B cell (primary cell): ENCODE data around the gene TNFRSF1A. TPM values are rescaled to one million over a fixed set of nuclear protein-coding genes. Genes with fewer than 3 reads are reported as not detected.

Experiments
- ATAC-seq: fragments of 200-7000 bp; cut with Tn5 transposase; one replicate; pipeline ENCODE4 v1.10.0; 2021; ENCODE audit warnings: low read depth, mild to moderate bottlenecking, moderate number of reproducible peaks, moderate library complexity
- CTCF ChIA-PET: fragments of 350-600 bp; sonication (Branson Sonifier 250); formaldehyde crosslinking; loops from one replicate; lab custom pipeline; 2021; ENCODE audit warnings: antibody characterized with exemption, inconsistent platforms; lab: Charles Lee
- POLR2A ChIA-PET: fragments of 350-600 bp; sonication (Branson Sonifier 250); formaldehyde crosslinking; loops from one replicate; lab custom pipeline; 2021; ENCODE audit warnings: antibody characterized with exemption; lab: Charles Lee
- DNase-seq: peaks from one replicate; pipeline ENCODE4 v3.0.0; 2013
- H2AFZ ChIP-seq: 2 replicates; pipeline ENCODE4 v1.6.1; 2012; ENCODE audit warnings: mild to moderate bottlenecking, low read depth, low read length; ENCODE audit not compliant: insufficient read depth, poor library complexity, severe bottlenecking
- H3K27ac ChIP-seq, 2 donors: 1 replicate in 1 of 2; 2 replicates in 1 of 2; pipeline ENCODE4 v1.5.1; 2012 to 2013; ENCODE audit warnings: low read length in 2 of 2, mild to moderate bottlenecking in 2 of 2, moderate library complexity in 1 of 2
- H3K27me3 ChIP-seq, 4 experiments: fragments of 200-600 bp in 1 of 4; sonication (generic) in 1 of 4; replicated peaks in 1 of 4; 1 replicate in 2 of 4; 2 replicates in 2 of 4; pipeline versions ENCODE4 v1.6.1 to v1.7.0; 2013 to 2016; ENCODE audit warnings: low read length in 3 of 4, mild to moderate bottlenecking in 2 of 4, mixed read lengths in 1 of 4, moderate library complexity in 1 of 4; ENCODE audit not compliant: insufficient read depth in 4 of 4, control insufficient read depth in 3 of 4; ENCODE audit errors: control extremely low read depth in 1 of 4
- H3K36me3 ChIP-seq, 2 experiments: replicated peaks in 1 of 2; 1 replicate in 1 of 2; 2 replicates in 1 of 2; pipeline versions ENCODE4 v1.6.1 to v1.7.1; 2013; ENCODE audit warnings: low read length in 1 of 2; ENCODE audit not compliant: insufficient read depth in 2 of 2, control insufficient read depth in 1 of 2; ENCODE audit errors: control extremely low read depth in 1 of 2, extremely low read depth in 1 of 2
- H3K4me1 ChIP-seq, 2 donors: fragments of 200-600 bp in 1 of 2; sonication (generic) in 1 of 2; 1 replicate in 1 of 2; 2 replicates in 1 of 2; pipeline versions ENCODE4 v1.5.1 to v1.6.1; 2013 to 2017; ENCODE audit warnings: low read length in 2 of 2; ENCODE audit not compliant: control insufficient read depth in 2 of 2, insufficient read depth in 2 of 2
- H3K4me2 ChIP-seq: replicated peaks from 2 replicates; pipeline ENCODE3; 2012; ENCODE audit warnings: mild to moderate bottlenecking, low read depth, low read length; ENCODE audit not compliant: poor library complexity, severe bottlenecking
- H3K4me3 ChIP-seq, 5 experiments: fragments of 200-600 bp in 1 of 5; sonication (generic) in 1 of 5; 1 replicate in 3 of 5; 2 replicates in 2 of 5; pipeline versions ENCODE4 v1.5.1 to v1.7.0; 2011 to 2016; ENCODE audit warnings: low read length in 4 of 5, mild to moderate bottlenecking in 4 of 5, low read depth in 2 of 5, control low read depth in 1 of 5, moderate library complexity in 1 of 5; ENCODE audit not compliant: insufficient read depth in 1 of 5; ENCODE audit errors: control extremely low read depth in 1 of 5, extremely low read depth in 1 of 5
- H3K79me2 ChIP-seq: fragments of 200-600 bp; sonication (generic); one replicate; pipeline ENCODE4 v1.6.0; 2016; ENCODE audit warnings: low read length; ENCODE audit not compliant: control insufficient read depth, insufficient read depth
- H3K9ac ChIP-seq: fragments of 200-600 bp; sonication (generic); 2 replicates; pipeline ENCODE4 v1.6.1; 2017; ENCODE audit warnings: mild to moderate bottlenecking, low read length, moderate library complexity
- H3K9me3 ChIP-seq, 3 donors: one replicate each; pipeline versions ENCODE4 v1.6.1 to v1.7.1; 2013; ENCODE audit warnings: low read length in 2 of 3; ENCODE audit not compliant: control insufficient read depth in 2 of 3, insufficient read depth in 1 of 3; ENCODE audit errors: control extremely low read depth in 1 of 3
- H4K20me1 ChIP-seq: 2 replicates; pipeline ENCODE4 v1.6.0; 2012; ENCODE audit warnings: mild to moderate bottlenecking, low read length; ENCODE audit not compliant: insufficient read depth, control insufficient read depth, poor library complexity, severe bottlenecking
- H3K27ac Mint-ChIP-seq: one replicate; pipeline ENCODE4 v1.8.0; 2021; ENCODE audit warnings: mixed read lengths
- H3K27me3 Mint-ChIP-seq: one replicate; pipeline ENCODE4 v1.8.0; 2021; ENCODE audit warnings: mixed read lengths
- H3K4me1 Mint-ChIP-seq: one replicate; pipeline ENCODE4 v1.8.0; 2021; ENCODE audit warnings: mixed read lengths
- H3K4me3 Mint-ChIP-seq: one replicate; pipeline ENCODE4 v1.8.0; 2021; ENCODE audit warnings: mixed read lengths
- H3K9me3 Mint-ChIP-seq: one replicate; pipeline ENCODE4 v1.8.0; 2022; ENCODE audit warnings: mixed read lengths; ENCODE audit not compliant: insufficient read depth
- CTCF ChIP-seq: fragments of 200-600 bp; IDR thresholded peaks from one replicate; pipeline ENCODE4 v1.8.0; 2022; ENCODE audit warnings: antibody characterized with exemption, mild to moderate bottlenecking
- EZH2 ChIP-seq: IDR thresholded peaks from 2 replicates; pipeline ENCODE4 v1.6.1; 2012; ENCODE audit warnings: borderline replicate concordance, low read depth, mild to moderate bottlenecking, moderate library complexity, low read length; ENCODE audit not compliant: insufficient read depth, poor library complexity, severe bottlenecking
- WGBS: methylation state at CpG from one replicate; pipeline ENCODE4 v1.1.5; 2013; ENCODE audit warnings: missing lambda C conversion rate; ENCODE audit not compliant: insufficient coverage; 5-methylcytosine and 5-hydroxymethylcytosine counted together
- intact Hi-C: fragments of 100-400 bp; cut with micrococcal nuclease; formaldehyde crosslinking; loops from one replicate; pipeline ENCODE4 v1.10.0; 2022
- polyA plus RNA-seq: library from polyadenylated mRNA; depleted of rRNA; stranded (reverse); fragments of >200 nt; gene quantifications from 2 replicates; pipeline ENCODE4 v1.2.3, GENCODE V29; 2012
- total RNA-seq, 2 donors: library from RNA; stranded (reverse); fragments of 120-200 nt in 1 of 2; gene quantifications; 1 replicate in 1 of 2; 2 replicates in 1 of 2; pipeline versions ENCODE4 v1.2.3 to v1.2.4, GENCODE V29; 2013 to 2022

The TNFRSF1A gene
- total and polyA plus RNA-seq, 2 donors (not counting 1 experiment from before 2014, with no cell fraction given): 0.59 to 1.6 TPM

GRCh38 chr12:6285063-6285477 lies 56.8 kb downstream of the TNFRSF1A start:
- Histone ChIP-seq H3K4me2 (no peak overlapping the region), H3K27me3 (peaks cover 0 to 11% (median 6%) of the 10 kb centered on the region in 4 experiments), H4K20me1 (no peaks in the 10 kb centered on the region), H3K79me2 (no peaks in the 10 kb centered on the region), H3K9ac (no peak overlapping the region), H3K36me3 (no peaks in the 10 kb centered on the region), H3K4me1 (peaks cover 0 to 5% of the 10 kb centered on the region in 2 donors), H2AFZ (no peak overlapping the region), H3K4me3 (no peak overlapping the region), H3K27ac (no peak overlapping the region), H3K9me3 (no peaks in the 10 kb centered on the region)
- CTCF ChIA-PET: interaction anchor here (0.6 to 7.5 kb wide), 17 partner anchors 10 to 296 kb away, joined by 3 to 94 read pairs (median 4); partner anchors contain the start of gene VAMP1
- Mint-ChIP-seq H3K4me3 (no peak overlapping the region), H3K4me1 (no peaks in the 10 kb centered on the region), H3K27ac (no peak overlapping the region), H3K9me3 (no peaks in the 10 kb centered on the region), H3K27me3 (peaks cover 51% of the 10 kb centered on the region)
- 0% methylated on average over 7 of the region's 8 CpGs for WGBS
- TF ChIP-seq EZH2: no peak
- TF ChIP-seq CTCF: peak; percentile 97
- DNase-seq (peak; percentile 78), ATAC-seq (peak; percentile 85)
- intact Hi-C loops: loop anchor here (1.0 to 5.0 kb wide), 3 partner anchors 90 to 252 kb away; no protein-coding TSS in a partner anchor
- POLR2A ChIA-PET: interaction anchor here (1.1 kb wide), 1 partner anchor 89 kb away, joined by 3 read pairs; no protein-coding TSS in a partner anchor

- Mint-ChIP-seq H3K4me1 (no peaks in the 10 kb centered on the region), H3K27me3 (peaks cover 59% of the 10 kb centered on the region), H3K9me3 (no peaks in the 10 kb centered on the region), H3K4me3 (no peak overlapping the region), H3K27ac (no peak overlapping the region)
- Histone ChIP-seq H3K27ac (no peak overlapping the region), H3K4me3 (no peak overlapping the region), H3K9ac (no peak overlapping the region), H3K79me2 (no peaks in the 10 kb centered on the region), H3K36me3 (no peaks in the 10 kb centered on the region), H3K27me3 (peaks cover 0 to 19% (median 13%) of the 10 kb centered on the region in 4 experiments), H3K4me2 (no peak overlapping the region), H2AFZ (no peak overlapping the region), H3K9me3 (no peaks in the 10 kb centered on the region), H4K20me1 (no peaks in the 10 kb centered on the region), H3K4me1 (peaks cover 0 to 5% of the 10 kb centered on the region in 2 donors)
- POLR2A ChIA-PET: interaction anchor here (0.7 to 1.1 kb wide), 2 partner anchors 88 to 322 kb away, joined by 3 read pairs; no protein-coding TSS in a partner anchor
- intact Hi-C loops: no loop called here
- 82% methylated on average over 11 of the region's 12 CpGs for WGBS
- TF ChIP-seq EZH2 (no peak), CTCF (no peak)
- CTCF ChIA-PET: interaction anchor here (0.6 to 7.5 kb wide), 23 partner anchors 9 to 295 kb away, joined by 3 to 94 read pairs (median 3); partner anchors contain the start of gene VAMP1
- ATAC-seq (no peak), DNase-seq (peak; percentile 36)
Observed at GRCh38 chr12:6284273-6284672, 57.6 kb downstream of the TNFRSF1A start.
